Measurements from ENCODE around the gene OSTM1. TPM values are rescaled to one million over a fixed set of nuclear protein-coding genes. Genes with fewer than 3 reads are reported as not detected.

The OSTM1 gene, protein sequence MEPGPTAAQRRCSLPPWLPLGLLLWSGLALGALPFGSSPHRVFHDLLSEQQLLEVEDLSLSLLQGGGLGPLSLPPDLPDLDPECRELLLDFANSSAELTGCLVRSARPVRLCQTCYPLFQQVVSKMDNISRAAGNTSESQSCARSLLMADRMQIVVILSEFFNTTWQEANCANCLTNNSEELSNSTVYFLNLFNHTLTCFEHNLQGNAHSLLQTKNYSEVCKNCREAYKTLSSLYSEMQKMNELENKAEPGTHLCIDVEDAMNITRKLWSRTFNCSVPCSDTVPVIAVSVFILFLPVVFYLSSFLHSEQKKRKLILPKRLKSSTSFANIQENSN
- total RNA-seq, result 43.2 TPM

DNA sequence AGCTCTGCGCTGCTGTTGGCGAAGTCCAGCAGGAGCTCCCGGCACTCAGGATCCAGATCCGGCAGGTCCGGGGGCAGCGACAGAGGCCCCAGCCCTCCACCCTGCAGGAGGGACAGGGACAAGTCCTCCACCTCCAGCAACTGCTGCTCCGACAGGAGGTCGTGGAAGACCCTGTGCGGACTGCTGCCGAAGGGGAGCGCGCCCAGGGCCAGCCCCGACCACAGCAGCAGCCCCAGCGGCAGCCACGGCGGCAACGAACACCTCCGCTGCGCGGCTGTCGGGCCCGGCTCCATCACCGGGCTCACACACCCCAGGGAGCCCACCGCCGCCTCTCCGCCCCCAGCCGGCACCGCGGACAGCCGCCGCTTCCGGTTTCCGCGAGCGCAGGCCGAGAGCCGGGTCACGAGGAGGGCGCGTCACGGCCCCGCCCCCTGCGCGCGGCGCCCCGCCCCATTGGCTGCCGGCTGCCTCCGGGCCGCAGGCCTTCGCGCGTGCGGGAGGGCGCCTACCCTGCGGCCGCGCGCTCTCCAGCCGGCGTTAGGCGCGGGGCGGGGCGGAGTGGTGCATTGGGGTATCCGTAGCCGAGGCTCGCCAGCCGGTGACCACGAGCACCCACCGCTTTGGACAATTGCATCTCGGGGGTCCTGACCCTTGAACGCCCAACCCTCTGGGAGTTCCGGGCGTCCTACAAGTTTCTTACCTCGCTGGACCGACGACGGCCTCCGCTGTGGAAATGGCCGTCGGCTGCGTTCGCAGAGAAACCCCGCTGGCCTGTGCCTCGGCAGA lies at the start of gene OSTM1:
OSTM1 (minus strand) TSS at position 383 of the 786 bp plus-strand sequence; CDS start at position 293, 90 bp downstream.
- DNase-seq (ENCODE audit: low spot score), result peak; percentile 95
- peak; percentile 99 for ATAC-seq
- intact Hi-C loops (cut with DNase I), result no loop called here

DNA sequence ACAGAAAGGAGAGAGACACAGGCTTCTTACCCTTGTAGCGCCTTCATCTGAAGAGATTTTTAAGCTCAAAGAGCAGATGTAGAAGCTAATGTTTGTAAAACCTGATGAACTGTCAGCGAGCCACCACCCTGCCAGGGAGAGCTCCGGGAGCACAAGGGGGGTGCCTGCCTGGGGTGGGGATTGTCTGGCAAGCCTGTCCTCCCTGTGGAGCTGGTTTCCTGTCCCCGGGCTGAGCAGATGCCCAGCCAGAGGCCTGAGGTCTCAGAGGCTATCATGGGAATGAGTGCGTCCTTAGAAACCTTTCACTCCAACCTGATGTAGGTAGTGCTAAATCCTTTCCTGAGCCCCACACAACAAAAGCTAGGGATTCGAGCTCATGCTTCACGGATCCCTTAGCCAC lies 49.4 kb upstream of the OSTM1 start:
- intact Hi-C loops (cut with DNase I), result no loop called here
- ATAC-seq (no peak), DNase-seq (ENCODE audit: low spot score) (no peak)

DNA sequence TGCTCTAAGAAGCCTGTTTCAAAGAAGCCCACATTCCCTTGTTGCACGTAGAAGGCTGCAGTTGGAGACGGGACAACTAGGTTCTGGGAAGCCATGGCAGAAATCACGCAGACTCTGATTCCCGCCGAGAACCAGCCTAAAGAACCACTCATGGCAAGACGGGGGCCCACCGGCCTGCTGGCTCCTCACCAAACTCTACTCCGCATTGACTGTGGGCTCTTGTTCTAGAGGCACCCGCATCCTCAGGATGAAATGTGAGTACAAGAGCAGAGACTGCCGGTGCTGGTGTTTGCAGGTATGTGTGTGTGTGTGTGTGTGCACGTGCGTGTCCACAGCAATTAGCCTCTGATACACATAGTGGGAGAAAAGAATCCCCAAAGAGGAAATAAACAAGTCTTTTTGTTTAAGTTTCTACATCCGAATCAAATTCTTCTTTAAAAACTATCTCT lies 49.0 kb upstream of the OSTM1 start:
- no peak for ATAC-seq
- no peak for DNase-seq (ENCODE audit: low spot score)

DNA sequence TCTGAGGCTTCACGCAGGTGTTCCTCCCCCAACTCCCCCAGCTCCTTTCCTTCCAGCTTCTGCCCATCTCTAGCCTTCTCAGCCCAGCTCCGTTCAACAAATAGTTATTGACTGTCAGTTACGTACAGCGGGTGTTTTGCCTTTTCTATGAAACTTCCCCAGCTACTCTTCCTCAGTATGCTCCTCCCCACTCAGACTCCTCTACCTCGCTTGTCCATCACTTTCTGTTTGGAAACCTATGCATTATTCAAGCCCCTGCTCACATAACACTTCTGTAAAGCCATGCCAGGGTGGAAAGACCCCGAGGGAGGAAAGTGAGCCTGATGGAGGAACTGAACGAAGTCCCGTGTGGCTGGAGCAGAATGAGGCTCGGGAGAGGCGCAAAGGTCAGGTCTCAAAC lies 47.1 kb upstream of the OSTM1 start:
- ATAC-seq (no peak), DNase-seq (ENCODE audit: low spot score) (no peak)
- intact Hi-C loops (cut with DNase I), result no loop called here

More for the DNA sequence above, 49.0 kb upstream of the OSTM1 start:
- intact Hi-C loops (cut with DNase I), result no loop called here

DNA sequence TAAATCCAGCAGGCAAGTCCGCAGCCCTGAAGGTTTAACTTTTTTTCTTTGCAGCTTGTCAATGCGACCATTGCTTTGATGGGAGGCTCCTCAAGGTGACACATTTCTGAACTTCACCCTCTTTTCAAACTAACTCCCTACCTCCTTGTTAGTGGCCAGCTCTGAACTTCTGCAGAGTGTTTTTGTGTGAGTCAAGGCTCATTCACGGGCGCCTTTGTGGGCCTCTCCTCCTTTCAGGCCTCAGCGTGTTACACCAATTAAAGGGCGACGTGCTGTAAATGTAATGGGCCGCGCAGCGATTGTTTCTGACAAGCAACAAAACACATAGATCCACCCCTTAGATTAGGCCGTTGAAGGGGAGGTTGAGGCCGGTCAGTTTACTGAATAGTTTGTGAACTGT lies 45.8 kb upstream of the OSTM1 start:
- DNase-seq (ENCODE audit: low spot score) (no peak), ATAC-seq (no peak)
- intact Hi-C loops (cut with DNase I), result no loop called here

DNA sequence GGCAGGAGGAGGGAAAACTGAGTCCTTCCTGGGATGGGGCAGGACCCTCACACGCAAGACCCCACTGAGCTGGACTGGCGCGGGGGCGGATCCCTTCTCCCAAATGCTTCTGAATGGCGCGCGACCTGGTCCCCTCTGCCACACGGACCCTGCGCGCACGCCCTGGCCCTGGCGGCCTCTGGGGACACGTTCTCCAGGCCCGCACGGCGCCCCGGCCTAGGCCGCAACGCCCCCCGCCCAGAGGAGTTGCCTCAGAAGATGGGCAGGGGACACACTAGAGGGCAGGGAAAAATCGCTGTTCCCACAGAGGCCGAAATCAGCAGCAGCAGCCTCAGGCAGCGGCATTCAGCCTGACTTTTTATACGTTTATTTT lies 45.2 kb upstream of the OSTM1 start:
- no peak for DNase-seq (ENCODE audit: low spot score)
- intact Hi-C loops (cut with DNase I), result no loop called here

DNA sequence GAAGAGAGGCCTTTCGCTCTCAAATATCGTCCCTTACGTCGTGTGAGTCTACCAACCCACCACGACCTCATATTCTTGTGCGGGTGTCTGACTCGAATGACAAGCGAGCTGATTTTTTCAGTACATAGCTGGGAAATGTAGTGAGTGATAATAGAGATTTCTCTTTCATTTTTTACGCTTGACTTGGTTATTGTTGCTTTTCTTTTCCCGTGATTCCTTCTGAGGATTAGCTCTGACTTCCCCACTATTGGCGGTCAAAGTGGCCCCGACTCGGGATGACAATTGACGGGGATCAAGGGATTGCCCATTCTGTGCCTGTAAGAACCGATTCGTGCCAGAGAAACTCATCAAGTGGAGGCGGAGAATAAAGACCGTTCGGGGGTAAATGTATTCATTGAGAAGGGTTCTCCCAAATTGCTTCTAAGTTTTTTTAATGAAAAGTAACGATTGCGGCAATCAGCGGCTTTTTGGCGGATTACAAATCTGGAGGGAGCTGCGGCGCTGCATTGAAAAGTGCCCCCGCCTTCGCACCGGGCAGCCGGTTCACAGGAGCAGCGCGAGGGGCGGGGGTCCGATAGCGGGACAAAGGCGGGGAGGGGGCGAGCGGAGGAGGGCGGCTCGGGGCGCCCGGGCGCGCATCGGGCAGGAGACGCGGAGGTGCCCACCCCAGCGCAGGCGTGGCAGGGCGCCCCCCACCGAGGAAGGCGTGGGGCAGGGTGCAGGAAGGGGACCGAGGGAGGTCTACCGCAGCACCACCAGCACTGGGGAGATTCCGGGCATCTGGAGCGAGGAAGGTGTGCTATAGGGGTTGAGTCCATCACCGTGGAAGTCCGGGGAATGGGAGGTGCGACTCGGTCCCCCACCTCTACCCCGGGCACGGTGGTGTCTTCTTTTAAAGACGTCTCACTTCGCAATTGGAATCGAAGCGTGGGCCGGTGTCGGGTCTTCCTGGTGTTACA lies 44.5 kb upstream of the OSTM1 start:
- intact Hi-C loops (cut with DNase I), result no loop called here
- DNase-seq (ENCODE audit: low spot score), result no peak
- no peak for ATAC-seq

More for the DNA sequence above, 45.2 kb upstream of the OSTM1 start:
- no peak for ATAC-seq

DNA sequence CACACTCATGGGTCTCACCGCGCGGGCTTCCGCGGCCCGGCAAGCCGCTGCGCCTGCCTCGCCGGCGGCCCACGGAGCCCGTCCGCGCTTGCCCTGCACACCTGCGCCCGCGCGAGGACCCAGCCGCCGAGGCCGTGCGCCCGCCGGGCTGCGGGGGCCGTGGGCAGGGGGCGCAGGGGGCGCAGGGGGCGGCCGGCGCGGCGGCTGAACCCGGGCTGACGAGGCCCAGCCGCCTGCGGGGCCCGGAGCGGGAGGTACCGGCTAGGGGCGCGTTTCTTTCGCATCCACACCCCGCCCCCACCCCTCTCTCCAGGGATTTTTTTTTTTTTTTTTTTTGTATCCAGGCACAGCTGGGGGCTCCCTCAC lies 43.8 kb upstream of the OSTM1 start:
- intact Hi-C loops (cut with DNase I), result no loop called here
- DNase-seq (ENCODE audit: low spot score) (no peak), ATAC-seq (no peak)

DNA sequence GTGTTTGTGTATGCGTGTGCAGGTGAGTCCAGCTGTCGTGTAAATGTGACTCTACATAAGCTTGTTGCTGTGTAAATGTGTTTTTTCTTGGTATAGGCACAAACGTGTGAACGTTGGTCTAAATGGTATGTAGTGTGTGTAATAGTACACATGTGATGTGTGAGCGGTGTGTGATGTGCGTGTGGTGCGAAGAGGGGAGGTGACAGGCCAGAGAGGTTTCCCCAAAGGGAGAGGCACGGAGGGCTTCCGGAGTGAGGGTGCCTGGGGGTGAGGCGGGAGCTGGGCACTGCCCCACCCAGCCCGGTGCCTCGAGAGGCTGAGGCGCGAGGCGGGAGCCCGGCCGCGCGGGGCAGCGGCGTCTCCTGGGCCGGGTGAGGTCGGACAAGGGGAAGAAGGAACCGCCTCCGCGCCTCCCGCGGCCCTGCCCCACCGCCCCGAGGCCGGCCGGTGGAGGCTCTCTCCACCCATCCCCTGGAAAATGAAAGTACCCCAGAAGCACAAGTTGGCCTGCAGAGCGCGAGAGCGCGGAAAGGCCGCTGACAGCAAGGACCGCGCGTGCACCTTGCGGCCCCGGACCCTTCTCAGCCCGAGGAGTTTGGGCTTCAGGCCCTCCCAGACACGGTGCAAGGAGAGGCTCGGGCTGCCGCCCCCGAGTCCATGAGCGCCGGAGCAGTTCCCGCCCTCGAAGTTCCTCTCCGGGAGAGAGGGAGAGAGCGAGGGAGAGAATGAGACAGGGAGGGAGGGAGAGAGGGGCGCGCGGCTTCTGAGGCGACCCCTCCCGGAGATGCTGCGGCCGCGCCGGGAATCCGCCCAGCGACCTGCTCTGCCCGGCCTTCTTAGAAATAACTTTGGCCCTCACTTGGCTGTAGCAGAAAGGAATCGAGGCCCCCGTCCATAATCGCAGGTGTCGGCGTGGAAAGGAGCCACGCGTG lies 43.2 kb upstream of the OSTM1 start:
- intact Hi-C loops (cut with DNase I), result no loop called here
- peak; percentile 25 for ATAC-seq
- no peak for DNase-seq (ENCODE audit: low spot score)

DNA sequence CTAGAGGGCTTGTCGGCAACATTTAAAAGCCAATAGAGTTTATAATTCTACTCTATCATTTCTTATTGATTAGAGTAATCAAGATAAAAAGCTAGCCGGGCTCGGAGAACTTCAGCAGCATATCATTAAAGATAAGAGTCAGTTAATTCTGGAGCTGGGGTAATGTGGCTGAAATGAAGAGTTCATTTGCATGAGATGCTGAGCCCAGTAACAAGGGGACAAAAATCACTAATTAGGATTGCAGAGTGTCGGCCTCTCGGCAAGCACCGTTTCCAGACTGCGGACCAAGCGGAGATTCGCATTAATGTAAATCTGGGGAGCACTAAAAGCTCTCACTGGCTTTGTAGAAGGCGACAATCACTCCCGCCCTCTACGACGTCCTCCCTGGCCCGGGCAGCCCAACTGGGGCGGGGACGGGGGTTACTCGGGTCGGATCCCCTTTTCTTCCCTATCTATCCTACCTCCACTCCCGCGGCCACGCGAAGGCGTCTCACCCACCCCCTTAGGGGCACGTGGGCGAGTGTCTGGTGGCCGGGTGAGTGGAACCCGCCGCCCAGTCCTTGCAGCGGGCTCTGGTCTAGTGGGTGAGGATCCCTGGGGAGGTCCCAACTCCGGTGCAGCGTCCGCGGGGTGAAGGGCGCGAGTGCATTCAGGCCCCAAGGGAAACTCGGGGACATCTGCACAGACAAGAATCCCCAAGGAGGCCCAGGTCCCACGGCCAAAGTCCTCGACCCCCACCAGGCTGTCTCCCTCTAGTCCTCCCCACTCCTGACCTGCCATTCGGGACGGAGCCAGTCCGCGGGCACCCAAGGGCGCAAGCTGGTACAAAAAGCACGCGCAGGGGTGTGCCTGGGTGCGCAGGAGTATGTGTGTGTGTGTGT lies 42.2 kb upstream of the OSTM1 start:
- intact Hi-C loops (cut with DNase I), result no loop called here
- ATAC-seq (no peak), DNase-seq (ENCODE audit: low spot score) (no peak)

DNA sequence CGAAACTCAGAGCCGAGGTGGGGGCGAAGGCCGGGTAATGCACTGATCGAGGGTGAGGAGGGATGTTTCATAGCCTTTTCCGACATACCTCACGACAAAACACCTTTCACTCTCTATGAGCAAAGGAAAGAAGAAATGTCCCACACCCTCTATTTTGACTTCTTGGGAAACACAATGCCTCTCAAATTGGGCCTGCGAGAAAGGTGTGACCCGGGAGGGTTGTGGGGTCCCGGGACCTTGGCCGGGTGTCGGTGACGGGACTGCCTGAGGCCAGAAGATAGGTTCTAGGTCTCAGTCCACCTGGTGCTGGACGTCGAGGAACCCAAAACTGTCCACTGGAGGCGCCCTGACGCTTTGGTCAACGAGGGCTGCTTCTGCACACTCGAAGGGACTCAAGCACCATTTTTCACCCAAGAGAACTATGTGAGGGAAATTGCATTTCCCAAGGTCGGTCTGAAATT lies 41.1 kb upstream of the OSTM1 start:
- DNase-seq (ENCODE audit: low spot score), result no peak
- peak; percentile 13 for ATAC-seq

DNA sequence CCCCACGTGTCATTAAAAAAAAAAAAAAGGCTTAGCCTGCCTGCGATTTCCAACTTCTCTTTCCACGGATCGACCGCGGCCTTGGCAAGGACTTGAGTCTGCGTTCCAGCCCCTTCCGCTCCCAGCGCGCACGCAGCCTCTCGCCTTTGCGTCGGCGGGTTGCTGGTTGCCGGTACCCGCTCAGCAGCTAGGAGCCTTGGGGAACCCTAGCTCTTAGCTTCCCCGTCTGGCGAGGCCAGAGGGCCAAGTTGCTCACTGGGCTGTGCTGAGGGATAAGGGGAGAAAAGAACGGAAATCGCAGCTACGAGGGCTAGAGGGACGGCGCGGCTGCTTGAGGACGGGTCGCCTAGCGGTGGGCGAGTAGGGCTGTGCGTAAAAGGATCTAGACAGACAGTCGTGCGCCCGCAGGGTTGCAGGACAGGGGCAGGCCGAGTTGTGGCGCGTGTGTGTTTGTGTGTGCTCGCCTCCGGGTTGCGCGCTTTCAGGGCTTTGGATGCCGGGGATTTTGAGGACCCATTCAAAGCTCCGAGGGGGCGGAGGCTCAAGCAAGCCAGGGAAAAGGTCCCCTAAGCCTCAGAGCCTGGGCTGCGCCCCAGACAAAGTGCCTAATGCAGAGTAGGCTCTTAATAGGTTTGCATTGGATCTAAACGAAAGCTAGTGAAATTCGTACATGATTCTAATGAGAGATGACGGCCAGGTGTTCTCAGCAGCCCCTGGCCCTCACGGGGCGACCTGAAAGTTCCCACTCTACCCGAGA lies 40.5 kb upstream of the OSTM1 start:
- DNase-seq (ENCODE audit: low spot score), result peak; percentile 81
- peak; percentile 66 for ATAC-seq
- intact Hi-C loops (cut with DNase I), result loop anchor here (5.0 kb wide), 1 partner anchor 412 kb away; no protein-coding TSS in a partner anchor

More for the DNA sequence above, 41.1 kb upstream of the OSTM1 start:
- intact Hi-C loops (cut with DNase I), result no loop called here

DNA sequence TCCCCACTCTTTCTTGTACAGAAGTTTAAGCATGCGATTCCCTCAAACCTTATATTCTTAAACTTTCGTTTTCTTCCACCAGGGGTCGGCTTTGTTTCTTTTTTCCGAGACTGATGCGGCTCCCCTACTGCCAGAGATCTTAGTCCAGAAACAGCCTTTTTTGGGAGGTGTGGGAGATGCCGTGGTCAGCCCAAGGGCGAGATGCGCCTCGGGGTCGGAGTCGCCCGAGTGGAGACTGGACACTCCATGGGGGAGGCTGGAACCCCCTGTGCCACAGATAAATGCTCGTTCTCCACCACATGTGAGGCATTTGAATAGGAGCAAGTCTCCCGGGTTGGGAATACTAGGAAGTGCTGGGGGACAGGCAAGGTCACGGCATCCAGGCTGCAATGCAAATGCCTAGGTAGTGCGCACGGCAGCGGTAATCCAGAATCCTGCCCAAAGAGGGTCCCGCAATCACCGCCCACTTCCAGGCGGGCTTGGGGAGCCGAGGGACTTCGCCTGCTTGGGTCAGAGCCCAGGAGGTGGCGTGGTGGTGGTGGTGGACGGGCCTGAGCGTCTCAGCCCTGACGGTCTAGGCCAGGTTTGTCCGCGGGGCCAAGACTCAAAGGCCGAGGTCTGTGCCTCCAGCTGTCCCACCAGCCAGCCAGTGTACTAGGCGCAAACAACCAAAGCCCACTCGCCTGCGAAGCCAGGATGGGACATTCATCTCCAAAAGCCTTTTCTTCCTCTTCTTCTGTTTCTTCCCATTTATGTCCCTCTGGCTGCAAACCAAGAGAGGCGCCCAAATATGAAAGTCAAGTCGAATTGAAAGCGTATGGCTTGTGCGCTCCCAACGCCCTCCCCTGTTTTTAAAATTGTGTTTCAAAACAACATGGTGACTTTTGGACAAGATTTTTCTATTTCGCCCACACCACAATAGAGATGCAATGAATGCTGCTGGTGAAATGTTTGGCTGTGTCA lies 39.3 kb upstream of the OSTM1 start:
- intact Hi-C loops (cut with DNase I), result loop anchor here (5.0 kb wide), 1 partner anchor 413 kb away; no protein-coding TSS in a partner anchor
- ATAC-seq (peak; percentile 71), DNase-seq (ENCODE audit: low spot score) (no peak)

DNA sequence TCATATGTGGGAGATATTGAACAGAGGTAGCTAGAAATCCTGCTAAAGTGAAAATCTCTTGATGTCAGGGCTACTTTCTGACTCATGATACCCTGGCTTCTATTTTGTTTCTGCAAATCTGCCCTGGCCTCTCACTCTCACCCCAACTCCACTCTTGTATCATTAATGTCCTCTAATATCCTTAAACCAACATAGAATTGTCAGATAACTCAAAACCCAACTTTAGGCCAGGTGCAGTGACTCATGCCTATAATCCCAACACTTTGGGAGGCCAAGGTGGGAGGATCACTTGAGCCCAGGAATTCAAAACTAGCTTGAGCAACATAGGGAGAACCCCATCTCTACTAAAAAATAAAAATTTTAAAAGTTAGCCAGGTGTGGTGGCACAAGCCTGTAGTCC lies 33.8 kb upstream of the OSTM1 start:
- intact Hi-C loops (cut with DNase I), result no loop called here
- DNase-seq (ENCODE audit: low spot score) (no peak), ATAC-seq (no peak)

DNA sequence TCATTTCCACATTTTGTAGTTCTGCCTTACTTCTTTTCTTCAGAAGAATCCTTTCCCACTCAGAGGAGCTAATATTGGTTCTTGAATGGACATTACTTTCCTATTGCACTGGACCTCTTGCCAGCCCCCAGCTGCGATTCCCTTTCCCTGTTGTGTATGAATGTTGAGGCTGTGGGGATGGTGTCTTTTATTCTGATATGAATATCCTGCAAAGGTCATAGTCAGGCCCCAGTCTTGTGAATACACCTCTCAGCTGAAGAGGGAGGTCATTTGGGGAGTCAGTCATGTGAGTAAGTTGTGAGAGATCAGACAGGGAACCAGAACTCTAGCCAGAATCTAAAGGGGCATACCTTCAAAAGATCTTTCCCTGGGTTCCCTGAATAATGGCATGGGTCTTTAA lies 32.6 kb upstream of the OSTM1 start:
- intact Hi-C loops (cut with DNase I), result no loop called here
- ATAC-seq (no peak), DNase-seq (ENCODE audit: low spot score) (no peak)
